Inflammatory macrophage (primary cell): ENCODE data around the gene DDTL.
"Not testable (repeated sequence)": the region's sequence is repeated elsewhere in the genome, so short reads cannot be mapped to it uniquely, and the experiment has no call there.

Source experiments
- DNase-seq, 2 donors: peaks; one replicate each; pipeline ENCODE4 v3.0.0-alpha.2; 2020 to 2022
- total RNA-seq, 18 experiments: gene quantifications; one replicate each; lab custom pipeline; 2026; ENCODE audit warnings: mixed read lengths in 6 of 18, inconsistent platforms in 2 of 18; lab: John Stamatoyannopoulos, UW

Gene DDTL
- total RNA-seq: 0 to 1.5 (median 0.61) reads per million in 18 experiments

GRCh38 chr22:23966568-23966967, at the start of gene DDTL:
DDTL (plus strand) TSS chr22:23966888; CDS start chr22:23966915, 27 bp downstream.
- not testable (repeated sequence) for DNase-seq

GRCh38 chr22:23920267-23920611, 46.4 kb upstream of the DDTL start:
- not testable (repeated sequence) for DNase-seq

DNA sequence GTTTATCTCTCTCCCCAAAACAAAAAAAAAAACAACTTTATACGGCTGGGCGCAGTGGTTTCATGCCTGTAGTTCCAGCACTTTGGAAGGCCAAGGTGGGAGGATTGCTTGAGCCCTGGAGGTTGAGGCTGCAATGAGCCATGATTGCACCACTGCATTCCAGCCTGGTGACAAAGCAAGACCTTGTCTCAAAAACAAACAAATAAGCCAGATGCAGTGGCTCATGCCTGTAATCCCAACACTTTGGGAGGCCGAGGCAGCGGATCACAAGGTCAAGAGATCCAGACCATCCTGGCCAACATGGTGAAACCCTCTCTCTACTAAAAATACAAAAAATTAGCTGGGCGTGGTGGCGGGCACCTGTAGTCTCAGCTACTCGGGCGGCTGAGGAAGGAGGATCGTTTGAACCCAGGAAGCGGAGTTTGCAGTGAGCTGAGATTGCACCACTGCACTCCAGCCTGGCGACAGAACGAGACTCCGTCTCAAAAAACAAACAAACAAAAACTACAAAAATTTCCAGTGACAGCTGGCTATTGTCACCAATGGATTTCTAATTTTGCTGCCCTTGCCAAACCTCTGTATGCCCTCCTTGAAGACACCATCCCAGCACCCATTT, 45.0 kb upstream of the DDTL start:
- not testable (repeated sequence) for DNase-seq

- DNase-seq: no peak
Measured at GRCh38 chr22:23922921-23923320, 43.8 kb upstream of the DDTL start.

- no peak for DNase-seq
Measured at GRCh38 chr22:23925020-23925606, 41.6 kb upstream of the DDTL start.

- DNase-seq: no peak
Measured at GRCh38 chr22:23926561-23926960, 40.1 kb upstream of the DDTL start.

DNA sequence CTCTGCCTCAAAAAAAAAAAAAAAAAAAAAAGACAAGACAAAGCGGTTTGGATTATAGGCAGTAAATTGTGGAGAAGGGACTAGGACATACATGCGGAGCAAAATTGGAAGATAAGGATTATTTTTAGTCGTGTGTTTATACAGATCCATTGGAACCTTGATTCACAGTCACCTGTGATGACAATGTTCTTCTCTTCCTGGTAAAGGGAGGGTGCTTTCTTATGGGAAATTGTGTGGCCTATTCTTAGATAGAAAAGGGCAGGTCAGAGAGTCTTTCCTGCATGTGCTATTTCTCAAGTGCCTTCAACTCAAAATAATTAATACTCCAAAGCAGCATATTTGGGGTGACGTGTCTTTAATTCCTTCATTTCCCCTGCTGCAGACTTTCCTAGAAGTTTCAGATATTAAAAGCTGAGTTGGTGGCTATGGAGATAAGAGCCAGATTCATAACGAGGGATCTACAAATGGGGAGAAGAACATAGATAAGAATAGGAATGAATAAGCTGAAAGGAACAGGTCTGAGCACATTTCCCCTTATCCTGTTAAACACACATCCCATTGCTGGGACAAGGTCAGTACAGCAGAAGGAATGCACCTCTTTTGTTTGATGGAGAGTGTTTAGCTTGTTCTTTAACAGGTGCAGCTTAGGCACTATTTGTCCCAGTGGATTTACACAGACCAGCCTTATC, 28.2 kb upstream of the DDTL start:
- no peak for DNase-seq

DNA sequence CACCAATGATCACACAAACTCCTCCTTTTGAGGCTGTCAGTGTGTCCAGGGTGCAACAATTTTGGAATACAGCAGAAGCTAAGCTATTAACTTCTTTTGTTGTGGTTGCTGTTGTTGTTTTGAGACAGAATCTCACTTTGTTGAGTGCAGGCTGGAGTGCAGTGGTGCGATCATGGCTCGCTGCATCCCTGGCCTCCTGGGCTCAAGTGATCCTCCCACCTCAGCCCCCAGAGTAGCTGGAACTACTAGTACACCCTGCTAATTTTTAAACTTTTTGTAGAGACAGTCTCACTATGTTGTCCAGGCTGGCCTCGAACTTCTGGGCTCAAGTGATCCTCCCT, 27.7 kb upstream of the DDTL start:
- no peak for DNase-seq

DNA sequence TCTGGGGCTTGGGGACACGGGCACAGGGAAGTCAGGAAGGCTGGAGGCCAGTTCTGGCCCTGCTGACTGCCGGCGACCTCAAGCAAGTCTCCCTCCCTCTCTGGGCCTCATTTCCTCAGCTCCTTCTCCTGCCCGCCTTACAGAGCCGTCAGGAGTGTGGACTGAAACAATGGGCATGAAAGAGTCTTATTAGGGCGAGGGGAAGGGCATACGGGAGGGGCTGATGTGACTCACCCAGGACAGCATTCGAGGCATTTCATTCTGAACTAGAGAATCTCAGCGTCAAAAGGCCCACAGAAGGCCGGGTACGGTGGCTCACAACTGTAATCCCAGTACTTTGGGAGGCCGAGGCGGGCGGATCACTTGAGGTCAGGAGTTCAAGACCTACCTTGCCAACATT, 26.5 kb upstream of the DDTL start:
- not testable (repeated sequence) for DNase-seq

DNA sequence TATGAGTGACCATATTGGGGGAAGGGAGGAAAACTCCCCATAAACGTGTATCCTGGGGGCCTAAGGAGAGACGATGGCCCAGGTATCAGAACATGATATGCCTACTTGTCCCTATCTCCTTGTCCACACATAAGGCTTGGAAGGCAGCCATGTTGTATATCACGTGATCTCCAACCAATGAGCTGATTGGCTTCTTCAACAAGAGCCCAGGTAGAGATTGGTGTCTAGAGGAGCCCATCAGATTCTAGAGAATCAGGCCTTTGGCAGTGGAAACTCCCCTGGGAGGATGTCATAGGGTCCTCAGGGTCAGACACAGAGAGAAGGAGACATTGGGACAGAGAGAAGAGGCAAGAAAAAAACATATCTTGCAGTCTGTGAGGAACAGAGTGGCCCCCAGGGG, 19.3 kb upstream of the DDTL start:
- not testable (repeated sequence) for DNase-seq

DNA sequence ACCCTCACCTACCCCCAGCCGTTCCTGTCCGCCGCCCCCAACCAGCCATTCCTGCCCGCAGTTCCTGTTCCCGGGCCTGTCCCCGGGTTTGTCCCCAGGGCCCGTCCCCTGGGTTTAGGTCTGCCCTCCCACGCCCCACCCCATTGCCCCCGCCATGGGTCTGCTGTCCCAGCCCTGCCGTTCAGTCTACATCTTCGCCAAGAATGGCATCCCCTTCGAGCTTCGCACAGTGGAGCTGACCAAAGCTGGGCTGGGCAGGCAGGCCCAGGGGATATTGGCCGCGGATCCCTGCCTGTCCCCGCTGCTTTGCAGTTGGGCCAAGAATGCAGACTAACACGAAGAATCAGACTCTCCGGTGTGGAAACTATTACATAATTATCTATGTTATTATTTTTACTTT, 16.9 kb upstream of the DDTL start:
- DNase-seq: not testable (repeated sequence)

- DNase-seq: not testable (repeated sequence)
Measured at GRCh38 chr22:23951383-23951782, 15.3 kb upstream of the DDTL start.

- DNase-seq: not testable (repeated sequence)
Measured at GRCh38 chr22:23952794-23953405, 13.8 kb upstream of the DDTL start.

DNA sequence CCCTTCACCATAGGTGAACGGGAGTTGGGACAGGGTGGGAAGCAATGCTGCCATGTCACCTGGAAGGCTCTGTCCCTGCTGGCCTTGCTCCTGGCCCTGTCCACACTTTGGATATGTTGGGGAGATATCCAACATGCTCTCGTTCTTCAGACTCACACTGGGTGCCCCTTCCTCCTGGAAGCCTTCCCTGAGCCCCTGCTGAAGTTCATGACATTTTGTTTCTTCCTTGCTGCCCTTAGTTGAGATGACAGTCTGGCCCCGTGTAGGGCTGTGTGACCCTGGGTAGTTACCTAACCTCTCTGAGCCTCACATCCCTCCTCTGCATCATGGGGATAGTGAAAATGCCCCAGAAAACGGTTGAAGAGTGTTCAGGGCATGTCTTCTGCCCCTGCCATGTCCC, 13.2 kb upstream of the DDTL start:
- not testable (repeated sequence) for DNase-seq

GRCh38 chr22:23954193-23954990, 12.3 kb upstream of the DDTL start:
- DNase-seq: not testable (repeated sequence)

- not testable (repeated sequence) for DNase-seq
Measured at GRCh38 chr22:23954991-23955305, 11.7 kb upstream of the DDTL start.

DNA sequence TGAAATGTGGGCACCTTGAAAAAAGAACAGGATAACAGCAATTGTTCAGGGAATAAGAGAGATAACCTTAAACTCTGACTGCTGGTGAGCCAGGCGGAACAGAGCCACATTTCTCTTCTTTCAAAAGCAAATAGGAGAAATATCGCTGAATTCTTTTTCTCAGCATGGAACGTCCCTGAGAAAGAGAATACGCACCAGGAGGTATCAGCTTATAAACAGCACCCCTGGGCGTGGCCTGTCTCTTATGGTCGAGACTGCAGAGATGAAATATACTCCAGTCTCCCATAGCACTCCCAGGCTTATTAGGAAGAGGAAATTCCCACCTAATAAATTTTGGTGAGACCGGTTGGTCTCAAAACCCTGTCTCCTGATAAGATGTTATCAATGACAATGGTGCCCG, 10.8 kb upstream of the DDTL start:
- DNase-seq: not testable (repeated sequence)

DNA sequence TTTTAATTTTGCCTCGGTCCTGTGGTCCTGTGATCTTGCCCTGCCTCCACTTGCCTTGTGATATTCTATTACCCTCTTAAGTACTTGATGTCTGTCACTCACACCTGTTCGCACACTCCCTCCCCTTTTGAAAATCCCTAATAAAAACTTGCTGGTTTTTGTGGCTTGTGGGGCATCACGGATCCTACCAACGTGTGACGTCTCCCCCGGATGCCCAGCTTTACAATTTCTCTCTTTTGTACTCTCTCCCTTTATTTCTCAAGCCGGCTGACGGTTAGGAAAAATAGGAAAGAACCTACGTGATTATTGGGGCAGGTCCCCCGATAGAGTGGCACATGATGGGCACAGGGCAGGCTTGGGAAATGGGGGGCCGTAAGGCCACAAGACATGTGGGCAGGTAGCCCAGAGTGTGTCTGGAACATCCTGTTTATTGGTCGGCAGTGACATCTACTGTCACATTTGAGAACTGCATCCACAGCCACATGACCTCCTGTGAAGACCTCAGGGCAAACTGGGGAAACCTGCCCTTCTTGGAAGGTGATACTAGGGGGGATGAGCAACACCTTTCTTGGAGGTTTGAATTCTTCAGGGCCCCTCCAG, 10.3 kb upstream of the DDTL start:
- peak; percentile 75 to 81 for DNase-seq

- DNase-seq: not testable (repeated sequence)
Measured at GRCh38 chr22:23961084-23961771, 5.5 kb upstream of the DDTL start, which contains the start of gene GSTT2B. GSTT2B (minus strand) TSS chr22:23961195; CDS start chr22:23961131, 64 bp downstream.

GRCh38 chr22:23966094-23966493, 594 bp upstream of the DDTL start:
- DNase-seq: not testable (repeated sequence)

DNA sequence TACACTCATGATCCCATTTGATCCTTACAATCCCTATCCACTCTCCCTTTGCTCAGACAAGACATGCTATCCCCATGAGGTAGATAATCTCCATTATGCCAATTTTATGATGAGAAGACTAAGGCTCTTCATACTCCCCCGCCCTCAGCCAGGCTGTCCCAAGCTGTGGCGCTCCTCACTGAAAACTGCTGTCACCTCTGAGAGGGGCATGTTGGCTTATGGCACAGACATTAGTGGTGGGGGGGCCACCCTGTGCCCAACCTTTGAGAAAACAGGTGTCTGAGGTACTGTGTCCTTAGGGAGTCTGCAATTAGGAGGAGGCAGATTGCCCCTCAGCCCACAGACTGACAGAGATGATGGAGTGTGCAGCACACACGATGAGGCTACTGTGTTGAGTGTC, 2.4 kb downstream of the DDTL start:
- no peak for DNase-seq

DNA sequence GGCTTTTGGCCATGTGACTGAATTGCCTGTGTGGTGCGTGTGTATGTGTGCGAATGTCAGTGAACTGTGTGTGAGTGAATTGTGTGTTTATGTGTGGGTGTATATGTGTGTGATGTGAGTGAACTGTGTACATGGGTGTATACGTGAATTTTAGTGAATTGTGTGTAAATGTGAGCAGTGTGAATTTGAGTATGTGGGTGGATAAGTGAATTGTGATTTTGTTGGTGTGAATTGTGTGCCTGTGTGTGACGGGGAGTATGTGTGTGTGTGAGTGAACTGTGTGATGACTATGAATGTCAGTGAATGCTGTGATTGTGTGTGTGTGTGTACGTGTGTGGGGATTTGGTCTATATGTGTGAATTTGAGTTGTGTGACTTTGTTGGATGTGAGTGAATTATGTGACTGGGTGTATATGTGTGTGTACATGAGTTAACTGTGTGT, 3.5 kb downstream of the DDTL start:
- no peak for DNase-seq
